NCI-H460 (cell line): ENCODE results near the gene FKBP3. TPM values are rescaled to one million over a fixed set of nuclear protein-coding genes. Genes with fewer than 3 reads are reported as not detected.
"Not testable (repeated sequence)": the region's sequence is repeated elsewhere in the genome, so short reads cannot be mapped to it uniquely, and the experiment has no call there.

Experiments used
- DNase-seq: peaks from one replicate; pipeline ENCODE4 v3.0.0-alpha.2; 2016; ENCODE audit warnings: low read depth; ENCODE audit errors: extremely low read depth
- total RNA-seq: library from RNA; depleted of rRNA; stranded (reverse); fragments of >200 nt; shearing (Covaris generic); gene quantifications from 2 replicates; pipeline ENCODE4 v1.2.3, GENCODE V29; 2014

Gene FKBP3
- total RNA-seq, 1 experiment from 2014 or later: 131 TPM

- no peak for DNase-seq
Measured at GRCh38 chr14:45114327-45114726, 20.0 kb downstream of the FKBP3 start.

DNA sequence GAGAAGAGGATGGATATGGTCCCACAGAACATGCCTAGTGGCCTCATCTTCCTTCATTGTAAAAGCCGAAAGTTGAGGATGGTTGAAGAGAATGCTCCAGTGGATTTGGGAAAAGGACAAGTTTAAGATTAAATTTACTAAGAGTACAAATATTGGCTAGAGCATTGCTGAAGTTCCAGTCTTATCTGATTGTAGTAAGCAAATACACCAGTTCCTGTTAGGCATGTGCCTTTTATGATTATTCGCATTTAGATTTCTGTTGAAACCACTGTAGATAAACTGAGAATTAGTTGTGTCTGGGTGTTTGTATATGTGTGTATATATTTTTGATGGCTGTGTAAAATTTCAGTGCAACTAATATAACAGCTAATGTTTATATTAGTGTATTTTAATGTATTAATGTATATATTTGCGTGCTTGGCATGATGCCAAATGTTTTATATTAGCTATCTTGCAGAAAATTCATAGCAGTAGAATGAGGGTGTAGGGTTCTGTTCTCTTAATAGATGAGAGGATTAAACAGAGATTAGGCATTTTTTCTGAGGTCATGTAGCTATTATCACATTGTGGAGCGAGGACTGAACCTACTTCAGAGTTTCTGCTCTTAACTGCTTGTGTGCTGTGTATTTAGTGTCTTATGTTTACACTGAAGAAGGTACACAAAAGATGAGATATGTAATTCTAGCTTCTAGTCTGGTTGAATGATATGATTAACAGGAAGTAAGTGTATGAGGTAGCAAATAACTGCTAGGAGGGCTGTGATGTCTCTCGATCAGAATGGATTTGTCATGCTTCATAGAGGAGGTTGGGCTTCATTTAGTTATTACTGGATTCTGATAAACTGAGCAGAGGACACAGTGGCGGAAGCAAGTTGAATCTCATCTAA, 21.1 kb downstream of the FKBP3 start:
- DNase-seq: no peak

DNA sequence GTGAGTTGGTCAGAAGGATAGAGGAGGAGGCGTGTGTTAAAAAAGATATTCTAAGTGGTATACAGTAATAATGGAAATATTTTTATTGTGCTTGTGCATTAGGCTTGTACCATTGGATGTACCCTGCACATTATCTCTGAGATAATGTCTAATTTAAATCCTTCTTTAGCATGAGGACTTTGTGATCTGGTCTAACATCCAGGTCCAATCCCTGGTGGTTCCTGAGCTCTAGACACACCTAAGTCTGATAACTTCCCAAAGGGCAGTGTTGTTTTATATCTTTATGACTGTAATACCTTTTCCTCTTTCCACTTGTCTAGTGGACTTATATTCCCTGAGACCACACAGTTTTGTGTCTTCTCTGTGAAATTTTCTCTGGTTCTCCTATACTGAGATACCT, 29.7 kb downstream of the FKBP3 start:
- DNase-seq: no peak

- no peak for DNase-seq
Measured at GRCh38 chr14:45103806-45104205, 30.5 kb downstream of the FKBP3 start.

- no peak for DNase-seq
Measured at GRCh38 chr14:45096218-45096617, 38.1 kb downstream of the FKBP3 start.

- no peak for DNase-seq
Measured at GRCh38 chr14:45095143-45095542, 39.1 kb downstream of the FKBP3 start.

DNA sequence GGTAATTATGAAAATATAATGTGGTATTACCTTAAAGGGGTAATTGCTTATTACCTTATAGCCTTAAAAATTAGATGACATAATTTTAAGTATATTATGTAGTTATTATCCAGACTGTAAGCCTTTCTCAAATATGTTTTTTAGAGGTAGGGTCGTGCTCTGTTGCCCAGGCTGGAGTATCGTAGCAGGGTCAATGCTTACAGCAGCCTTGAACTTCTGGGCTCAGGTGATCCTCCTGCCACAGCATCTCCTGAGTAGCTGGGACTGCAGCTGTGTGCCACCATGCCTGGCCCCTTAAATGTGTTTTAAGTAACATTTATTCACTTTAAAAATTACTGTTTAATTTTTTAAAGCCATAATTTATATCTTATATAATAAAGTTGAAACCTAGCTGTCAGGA, 40.0 kb downstream of the FKBP3 start:
- no peak for DNase-seq

- no peak for DNase-seq
Measured at GRCh38 chr14:45091710-45092109, 42.6 kb downstream of the FKBP3 start.

DNA sequence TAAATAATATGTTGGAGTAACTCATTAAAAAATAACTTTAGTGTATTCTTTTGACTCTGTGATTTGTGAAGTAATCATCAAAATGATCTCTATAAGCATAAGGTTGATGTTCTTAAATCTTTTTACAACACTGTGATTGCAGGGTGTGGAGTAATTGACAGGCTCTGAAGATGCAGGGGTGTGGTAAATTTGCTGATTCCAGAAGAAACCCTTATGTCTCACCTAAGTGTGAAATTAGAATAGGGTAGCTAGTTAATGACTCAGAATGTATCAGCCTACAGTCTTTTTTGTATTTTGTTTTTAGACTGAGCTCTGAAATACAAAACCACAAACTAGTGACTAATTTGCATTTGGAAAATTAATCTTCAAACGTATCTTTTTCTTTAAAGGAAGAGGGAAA, 44.5 kb downstream of the FKBP3 start:
- DNase-seq: peak; percentile 74

DNA sequence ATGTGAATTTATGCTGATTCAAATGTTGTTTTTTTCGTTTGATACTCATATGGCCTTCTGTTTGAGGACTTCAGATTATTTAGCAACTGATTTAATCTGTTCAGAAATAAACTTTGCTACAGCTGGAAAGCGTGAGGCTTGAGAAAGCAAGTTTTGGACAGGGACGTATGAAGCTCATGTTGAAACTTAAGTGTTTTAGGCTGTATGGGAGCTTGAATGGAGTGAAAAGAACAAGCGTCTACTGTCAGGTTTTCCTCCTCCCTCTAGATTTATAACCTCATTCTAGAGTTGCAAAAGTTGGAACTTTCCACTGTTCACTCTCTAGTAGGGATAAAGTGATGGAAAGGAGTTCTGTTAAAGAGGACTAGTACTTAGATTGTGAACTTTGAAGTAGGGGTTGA, 49.3 kb downstream of the FKBP3 start:
- DNase-seq: no peak

DNA sequence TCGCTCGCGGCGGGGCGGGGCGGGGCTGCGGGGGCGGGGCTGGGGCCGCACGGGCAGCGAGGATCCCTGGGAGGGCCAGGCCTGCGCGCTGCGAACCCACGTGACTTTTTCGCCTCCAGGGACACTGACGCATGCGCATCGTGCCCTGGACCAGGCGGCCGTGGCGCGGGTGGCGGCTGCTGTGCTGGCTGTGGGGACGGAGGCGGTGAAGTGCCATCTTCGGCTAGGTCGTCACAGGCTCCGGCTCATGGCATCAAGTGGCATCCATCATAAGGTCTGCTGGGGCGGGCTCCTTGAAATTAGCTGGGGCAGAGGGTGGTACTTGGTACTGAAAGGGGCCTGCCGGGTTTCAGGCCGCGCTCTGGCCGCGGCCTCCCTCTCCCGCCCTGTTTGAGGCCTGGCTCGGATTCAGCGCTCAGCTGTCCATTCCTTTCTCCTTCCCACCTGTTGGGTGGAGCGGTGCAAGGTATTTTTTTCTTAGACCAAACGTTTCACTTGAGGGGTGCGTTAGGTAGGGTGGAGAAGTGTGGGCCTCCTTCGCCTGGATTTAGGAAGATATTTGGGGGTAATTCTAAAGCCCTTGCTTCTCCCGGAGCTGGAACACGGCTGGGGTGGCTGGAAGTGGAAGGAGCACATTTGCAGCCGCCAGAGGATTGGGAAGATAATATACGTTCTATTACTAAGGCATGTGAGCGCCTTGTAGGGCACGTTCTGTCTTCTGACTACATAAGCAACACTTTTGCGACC, 50.1 kb downstream of the FKBP3 start, which contains the start of gene PRPF39:
TSS of gene PRPF39 (plus strand) at position 141 of the 747 bp plus-strand sequence. CDS start 11,124 bp downstream, outside the sequence.
- peak; percentile 93 for DNase-seq

DNA sequence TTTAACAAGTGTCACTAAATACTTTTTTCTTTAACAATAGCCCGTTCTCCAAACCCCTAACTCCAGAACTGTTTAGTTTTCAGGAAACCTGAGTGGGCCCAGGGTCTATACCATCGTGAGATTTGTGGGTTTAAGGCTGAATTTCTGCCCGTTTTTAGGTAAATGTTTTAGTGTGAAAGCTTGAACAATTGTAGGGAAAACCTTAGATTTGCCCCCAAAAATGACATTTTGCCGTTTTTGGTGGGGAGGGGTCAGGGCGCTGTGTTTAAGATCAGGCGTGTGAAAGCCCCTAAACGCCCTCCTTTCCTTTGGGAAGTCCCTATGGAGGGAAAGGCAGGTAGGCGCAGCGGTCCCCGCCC, 50.7 kb downstream of the FKBP3 start:
- DNase-seq: no peak

GRCh38 chr14:45082420-45082819, 51.9 kb downstream of the FKBP3 start:
- no peak for DNase-seq

DNA sequence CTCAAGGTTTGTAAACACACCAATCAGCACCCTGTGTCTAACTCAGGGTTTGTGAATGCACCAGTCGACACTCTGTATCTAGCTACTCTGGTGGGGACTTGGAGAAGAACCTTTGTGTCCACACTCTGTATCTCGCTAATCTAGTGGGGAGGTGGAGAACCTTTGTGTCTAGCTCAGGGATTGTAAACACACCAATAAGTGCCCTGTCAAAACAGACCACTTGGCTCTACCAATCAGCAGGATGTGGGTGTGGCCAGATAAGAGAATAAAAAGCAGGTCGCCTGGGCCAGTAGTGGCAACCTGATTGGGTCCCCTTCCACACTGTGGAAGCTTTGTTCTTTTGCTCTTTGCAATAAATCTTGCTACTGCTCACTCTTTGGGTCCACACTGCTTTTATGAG, 53.2 kb downstream of the FKBP3 start:
- DNase-seq: not testable (repeated sequence)

DNA sequence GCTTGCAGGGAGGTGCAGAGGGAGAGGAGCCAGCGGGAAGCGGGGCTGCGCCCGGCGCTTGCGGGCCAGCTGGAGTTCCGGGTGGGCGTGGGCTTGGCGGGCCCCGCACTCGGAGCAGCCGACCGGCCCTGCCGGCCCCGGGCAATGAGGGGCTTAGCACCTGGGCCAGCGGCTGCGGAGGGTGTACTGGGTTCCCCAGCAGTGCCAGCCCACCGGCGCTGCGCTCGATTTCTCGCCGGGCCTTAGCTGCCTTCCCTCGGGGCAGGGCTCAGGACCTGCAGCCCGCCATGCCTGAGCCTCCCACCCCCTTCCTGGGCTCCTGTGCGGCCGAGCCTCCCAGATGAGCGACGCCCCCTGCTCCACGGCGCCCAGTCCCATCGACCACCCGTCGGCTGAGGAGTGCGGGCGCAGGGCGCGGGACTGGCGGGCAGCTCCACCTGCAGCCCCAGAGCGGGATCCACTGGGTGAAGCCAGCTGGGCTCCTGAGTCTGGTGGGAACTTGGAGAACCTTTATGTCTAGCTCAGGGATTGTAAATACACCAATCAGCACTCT, 53.8 kb downstream of the FKBP3 start:
- DNase-seq: not testable (repeated sequence)

GRCh38 chr14:45078323-45078722, 56.0 kb downstream of the FKBP3 start:
- DNase-seq: no peak

DNA sequence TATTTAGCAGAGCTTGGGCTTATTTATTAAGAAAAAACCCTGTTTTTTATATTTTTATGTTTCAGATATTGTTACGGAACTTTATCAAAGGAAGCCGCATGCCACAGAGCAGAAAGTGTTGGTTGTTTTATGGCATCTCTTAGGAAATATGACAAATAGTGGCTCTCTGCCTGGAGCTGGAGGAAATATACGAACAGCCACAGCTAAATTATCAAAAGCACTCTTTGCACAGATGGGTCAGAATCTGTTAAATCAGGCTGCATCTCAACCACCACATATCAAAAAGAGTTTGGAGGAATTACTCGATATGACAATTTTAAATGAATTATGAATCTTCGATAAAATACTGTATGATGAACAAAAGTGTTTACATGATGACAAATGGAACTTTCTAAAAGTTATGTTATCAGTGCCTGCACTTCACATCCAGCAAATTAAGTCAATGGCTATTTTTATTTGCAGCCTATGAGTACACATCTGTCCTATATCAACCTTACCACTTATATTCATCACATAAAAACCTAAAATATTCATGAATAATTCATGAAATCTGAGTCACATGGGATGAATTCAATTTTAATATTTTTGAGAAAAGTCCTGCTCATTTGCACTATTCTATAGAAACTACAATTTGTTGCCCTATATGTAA, 60.9 kb downstream of the FKBP3 start:
- DNase-seq: no peak

- no peak for DNase-seq
Measured at GRCh38 chr14:45072126-45072525, 62.2 kb downstream of the FKBP3 start.

GRCh38 chr14:45070215-45070614, 64.1 kb downstream of the FKBP3 start:
- no peak for DNase-seq

DNA sequence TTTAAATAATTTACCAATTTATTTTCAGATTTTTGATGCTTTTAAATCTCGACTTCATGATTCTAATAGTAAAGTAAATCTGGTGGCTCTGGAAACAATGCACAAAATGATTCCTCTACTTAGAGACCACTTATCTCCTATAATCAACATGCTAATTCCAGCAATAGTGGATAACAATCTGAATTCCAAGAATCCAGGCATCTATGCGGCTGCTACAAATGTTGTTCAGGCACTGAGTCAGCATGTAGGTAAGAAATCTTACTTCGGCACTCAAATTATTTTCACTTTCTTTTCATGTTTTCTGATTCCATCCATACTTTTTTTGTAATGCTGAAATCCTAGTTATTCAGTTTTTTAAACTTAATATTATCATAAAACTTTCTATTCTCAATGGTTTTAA, 65.9 kb downstream of the FKBP3 start:
- no peak for DNase-seq

DNA sequence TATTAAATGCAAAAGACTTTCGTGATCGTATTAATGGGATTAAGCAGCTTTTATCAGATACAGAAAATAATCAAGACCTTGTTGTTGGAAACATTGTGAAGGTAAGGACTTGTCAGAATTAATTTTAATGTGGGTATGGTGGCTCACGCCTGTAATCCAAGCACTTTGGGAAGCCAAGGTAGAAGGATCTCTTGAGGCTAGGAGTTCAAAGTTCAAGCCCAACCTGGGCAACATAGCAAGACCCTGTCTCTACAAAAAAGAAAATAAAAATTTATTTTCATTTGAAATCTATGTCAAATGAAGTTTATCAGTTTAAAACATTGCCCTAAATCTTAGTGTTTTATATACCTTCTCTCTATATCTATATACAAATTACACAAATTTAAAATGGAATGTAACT, 67.6 kb downstream of the FKBP3 start:
- DNase-seq: no peak
